NCI-H2171 (cell line): ENCODE results near the gene STBD1.
"Not testable (repeated sequence)": the region's sequence is repeated elsewhere in the genome, so short reads cannot be mapped to it uniquely, and the experiment has no call there.

Experiments used
- DNase-seq: peaks from one replicate; lab custom pipeline; 2025; lab: John Stamatoyannopoulos, UW

STBD1 gene

GRCh38 chr4:76325072-76325471, 18.5 kb downstream of the STBD1 start:
- DNase-seq: no peak

- DNase-seq: no peak
Observed at GRCh38 chr4:76326515-76326914, 20.0 kb downstream of the STBD1 start.

- DNase-seq: no peak
Observed at GRCh38 chr4:76334885-76335284, 28.4 kb downstream of the STBD1 start.

GRCh38 chr4:76339364-76339763, 32.8 kb downstream of the STBD1 start:
- DNase-seq: no peak

- no peak for DNase-seq
Observed at GRCh38 chr4:76341063-76341462, 34.5 kb downstream of the STBD1 start.

- no peak for DNase-seq
Observed at GRCh38 chr4:76342191-76342590, 35.7 kb downstream of the STBD1 start.

- DNase-seq: no peak
Observed at GRCh38 chr4:76342803-76343202, 36.3 kb downstream of the STBD1 start.

- no peak for DNase-seq
Observed at GRCh38 chr4:76354517-76355473, 48.3 kb downstream of the STBD1 start.

- DNase-seq: no peak
Observed at GRCh38 chr4:76357981-76358380, 51.4 kb downstream of the STBD1 start.

GRCh38 chr4:76359881-76360466, 53.4 kb downstream of the STBD1 start:
- DNase-seq: not testable (repeated sequence)
